HepG2 (cell line): ENCODE data around the gene CELF2. TPM values are rescaled to one million over a fixed set of nuclear protein-coding genes. Genes with fewer than 3 reads are reported as not detected.

Experiments
- ATAC-seq: fragments of 200-7000 bp; cut with Tn5 transposase; 3 replicates; pipeline ENCODE4 v1.9.1; 2020; ENCODE audit warnings: mild to moderate bottlenecking, moderate library complexity
- BruUV-seq: library from RNA; stranded (reverse); fragments of 400-500 nt; replicated peaks from 2 replicates; lab custom pipeline; 2021; lab: Mats Ljungman, UMichigan
- CTCF ChIA-PET: fragments of 300-600 bp; formaldehyde crosslinking; extraction: SDS; loops from one replicate; lab custom pipeline; 2021; ENCODE audit warnings: low total read pairs, inconsistent platforms, low intra/inter-chr PET ratio; lab: Yijun Ruan, JAX
- POLR2A ChIA-PET: fragments of 350-600 bp; sonication (Branson Sonifier 250); formaldehyde crosslinking; loops from one replicate; lab custom pipeline; 2020; ENCODE audit warnings: antibody characterized with exemption, inconsistent platforms; lab: Yijun Ruan, JAX
- DNase-seq: peaks from one replicate; pipeline ENCODE4 v3.0.0-alpha.2; 2015; ENCODE audit warnings: low spot score
- FAIRE-seq: peaks from 3 replicates; lab custom pipeline; 2011; peaks lifted over from hg19 to GRCh38; lab: Jason Lieb, UNC
- H2AFZ ChIP-seq: one replicate; pipeline ENCODE4 v1.6.1; 2011; ENCODE audit warnings: low read length, inconsistent platforms
- H3K27ac ChIP-seq: fragments of 300-600 bp; 3 replicates; pipeline ENCODE4 v1.8.0; 2011; ENCODE audit warnings: mixed run types, mild to moderate bottlenecking, mixed read lengths, low read length, inconsistent platforms; ENCODE audit not compliant: insufficient read depth; ENCODE audit errors: extremely low read length
- H3K27me3 ChIP-seq, 2 experiments: fragments of 200-600 bp in 1 of 2; 2 replicates in 1 of 2; 3 replicates in 1 of 2; pipeline versions ENCODE4 v1.6.0 to v1.8.0; 2011; ENCODE audit warnings: low read length in 2 of 2, mild to moderate bottlenecking in 2 of 2, moderate library complexity in 2 of 2, inconsistent platforms in 1 of 2; ENCODE audit not compliant: insufficient read depth in 2 of 2, control insufficient read depth in 1 of 2
- H3K36me3 ChIP-seq, 2 experiments: fragments of 200-600 bp in 1 of 2; replicated peaks in 1 of 2; 2 replicates in 1 of 2; 3 replicates in 1 of 2; pipeline versions ENCODE4 v1.5.1 to v1.8.0; 2011; ENCODE audit warnings: low read length in 2 of 2, inconsistent platforms in 1 of 2; ENCODE audit not compliant: insufficient read depth in 2 of 2, control insufficient read depth in 1 of 2
- H3K4me1 ChIP-seq: 2 replicates; pipeline ENCODE4 v1.5.1; 2012; ENCODE audit warnings: low read length, inconsistent platforms; ENCODE audit not compliant: insufficient read depth
- H3K4me2 ChIP-seq: 2 replicates; pipeline ENCODE4 v1.6.0; 2011; ENCODE audit warnings: low read depth, low read length, inconsistent platforms
- H3K4me3 ChIP-seq, 3 experiments: fragments of 200-600 bp in 1 of 3; sonication (generic), shearing (Covaris generic) in 1 of 3; replicated peaks in 1 of 3; 2 replicates each; pipeline ENCODE4 v1.5.1; 2011 to 2016; ENCODE audit warnings: low read length in 3 of 3, inconsistent platforms in 2 of 3, low read depth in 2 of 3, mild to moderate bottlenecking in 2 of 3, control low read depth in 1 of 3, mixed read lengths in 1 of 3; ENCODE audit not compliant: insufficient read depth in 1 of 3
- H3K79me2 ChIP-seq: one replicate; pipeline ENCODE4 v1.6.1; 2011; ENCODE audit warnings: low read length, inconsistent platforms; ENCODE audit not compliant: insufficient read depth
- H3K9ac ChIP-seq: 2 replicates; pipeline ENCODE4 v1.6.0; 2011; ENCODE audit warnings: mild to moderate bottlenecking, low read depth, low read length, inconsistent platforms; ENCODE audit not compliant: insufficient read depth
- H3K9me3 ChIP-seq: 2 replicates; pipeline ENCODE4 v1.5.1; 2012; ENCODE audit warnings: mild to moderate bottlenecking, low read length
- H4K20me1 ChIP-seq: 2 replicates; pipeline ENCODE4 v1.6.0; 2011; ENCODE audit warnings: inconsistent platforms, mild to moderate bottlenecking, low read length, moderate library complexity; ENCODE audit not compliant: insufficient read depth
- ETV6 ChIP-seq: sonication (generic); formaldehyde crosslinking; conservative IDR thresholded peaks from 2 replicates; pipeline ENCODE4 v1.4.0; 2020; ENCODE audit warnings: missing genetic modification reagents
- FOXO1 ChIP-seq: sonication (generic); formaldehyde crosslinking; IDR thresholded peaks from 2 replicates; pipeline ENCODE4 v1.4.0; 2020; ENCODE audit warnings: missing genetic modification reagents
- PRPF4 ChIP-seq: fragments of 200-400 bp; formaldehyde crosslinking; IDR thresholded peaks from 2 replicates; pipeline ENCODE4 v1.6.1; 2016; ENCODE audit warnings: low read length, low read depth; ENCODE audit not compliant: poor library complexity, severe bottlenecking
- WGBS: methylation state at CpG from one replicate; pipeline ENCODE4 v1.1.6; 2017; ENCODE audit warnings: low lambda C conversion rate; 5-methylcytosine and 5-hydroxymethylcytosine counted together
- in situ Hi-C: cut with HindIII; loops from 2 replicates; pipeline ENCODE4 v1.10.0; 2017; ENCODE audit warnings: low pct_unique_long_range_greater_than_20kb; ENCODE audit not compliant: extremely low pct_ligation_motif_present
- intact Hi-C: fragments of 100-400 bp; cut with micrococcal nuclease; formaldehyde crosslinking; loops from one replicate; pipeline ENCODE4 v1.10.0; 2022; ENCODE audit not compliant: unreplicated experiment
- polyA plus RNA-seq, 8 experiments: library from polyadenylated mRNA; depleted of rRNA in 3 of 8; stranded (reverse) in 7 of 8; unstranded in 1 of 8; fragments of >200 nt; fragmentation: Illumina TruSeq in 4 of 8; extraction: Trizol in 4 of 8; gene quantifications; 2 replicates each; pipeline versions ENCODE4 v1.2.1 to v1.2.3, GENCODE V29; 2011 to 2016; ENCODE audit warnings: low read depth in 4 of 8, missing spikeins in 1 of 8, mixed read lengths in 1 of 8; ENCODE audit not compliant: insufficient read depth in 1 of 8
- total RNA-seq, 5 experiments: library from RNA; depleted of rRNA; stranded (reverse); fragments of >200 nt; fragmentation: Illumina TruSeq; extraction: Trizol; gene quantifications; 2 replicates each; pipeline ENCODE4 v1.2.3, GENCODE V29; 2016; ENCODE audit warnings: low read depth in 1 of 5
- TF ChIP-seq, protein P1 (sequence below): sonication (generic); formaldehyde crosslinking; IDR thresholded peaks from 2 replicates; pipeline ENCODE4 v1.8.0; 2022; ENCODE audit warnings: missing genetic modification reagents, mild to moderate bottlenecking, borderline replicate concordance
- TF ChIP-seq, protein P2 (sequence below): sonication (generic); formaldehyde crosslinking; IDR thresholded peaks from 2 replicates; pipeline ENCODE4 v1.8.1; 2023; ENCODE audit warnings: mild to moderate bottlenecking, missing genetic modification reagents
- TF ChIP-seq, protein P3 (sequence below): sonication (generic); formaldehyde crosslinking; IDR thresholded peaks from 2 replicates; pipeline ENCODE4 v1.4.0; 2020; ENCODE audit warnings: missing genetic modification reagents

The CELF2 gene
- total and polyA plus RNA-seq, 2 of the 13 experiments (the other 11 are each of a cell fraction or from before 2014, with no cell fraction given): not detected

DNA sequence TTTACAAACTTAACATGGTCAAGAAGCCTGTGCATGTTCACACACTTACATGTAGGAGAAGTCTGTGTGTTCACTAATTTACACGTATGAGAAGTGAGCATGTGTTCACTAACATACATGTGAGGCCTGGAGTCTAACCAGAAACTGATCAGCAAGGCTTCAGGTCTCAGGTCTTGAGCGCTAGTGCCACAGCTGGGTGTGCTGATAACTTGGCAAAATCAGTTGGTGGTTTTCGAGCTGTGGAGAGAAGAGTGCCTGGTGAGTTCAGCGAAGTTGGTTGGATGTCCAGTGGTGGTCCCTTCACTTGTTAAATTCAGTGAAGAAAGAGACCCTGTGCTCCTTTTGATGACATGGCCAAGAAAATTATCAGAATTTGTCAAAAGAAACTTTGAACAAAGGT lies 98.7 kb downstream of the CELF2 start (continued):
- TF ChIP-seq, protein P1, sequence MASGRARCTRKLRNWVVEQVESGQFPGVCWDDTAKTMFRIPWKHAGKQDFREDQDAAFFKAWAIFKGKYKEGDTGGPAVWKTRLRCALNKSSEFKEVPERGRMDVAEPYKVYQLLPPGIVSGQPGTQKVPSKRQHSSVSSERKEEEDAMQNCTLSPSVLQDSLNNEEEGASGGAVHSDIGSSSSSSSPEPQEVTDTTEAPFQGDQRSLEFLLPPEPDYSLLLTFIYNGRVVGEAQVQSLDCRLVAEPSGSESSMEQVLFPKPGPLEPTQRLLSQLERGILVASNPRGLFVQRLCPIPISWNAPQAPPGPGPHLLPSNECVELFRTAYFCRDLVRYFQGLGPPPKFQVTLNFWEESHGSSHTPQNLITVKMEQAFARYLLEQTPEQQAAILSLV (CRISPR knock-in tag): no peak
- TF ChIP-seq, protein P2, sequence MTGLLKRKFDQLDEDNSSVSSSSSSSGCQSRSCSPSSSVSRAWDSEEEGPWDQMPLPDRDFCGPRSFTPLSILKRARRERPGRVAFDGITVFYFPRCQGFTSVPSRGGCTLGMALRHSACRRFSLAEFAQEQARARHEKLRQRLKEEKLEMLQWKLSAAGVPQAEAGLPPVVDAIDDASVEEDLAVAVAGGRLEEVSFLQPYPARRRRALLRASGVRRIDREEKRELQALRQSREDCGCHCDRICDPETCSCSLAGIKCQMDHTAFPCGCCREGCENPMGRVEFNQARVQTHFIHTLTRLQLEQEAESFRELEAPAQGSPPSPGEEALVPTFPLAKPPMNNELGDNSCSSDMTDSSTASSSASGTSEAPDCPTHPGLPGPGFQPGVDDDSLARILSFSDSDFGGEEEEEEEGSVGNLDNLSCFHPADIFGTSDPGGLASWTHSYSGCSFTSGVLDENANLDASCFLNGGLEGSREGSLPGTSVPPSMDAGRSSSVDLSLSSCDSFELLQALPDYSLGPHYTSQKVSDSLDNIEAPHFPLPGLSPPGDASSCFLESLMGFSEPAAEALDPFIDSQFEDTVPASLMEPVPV (CRISPR knock-in tag): no peak

DNA sequence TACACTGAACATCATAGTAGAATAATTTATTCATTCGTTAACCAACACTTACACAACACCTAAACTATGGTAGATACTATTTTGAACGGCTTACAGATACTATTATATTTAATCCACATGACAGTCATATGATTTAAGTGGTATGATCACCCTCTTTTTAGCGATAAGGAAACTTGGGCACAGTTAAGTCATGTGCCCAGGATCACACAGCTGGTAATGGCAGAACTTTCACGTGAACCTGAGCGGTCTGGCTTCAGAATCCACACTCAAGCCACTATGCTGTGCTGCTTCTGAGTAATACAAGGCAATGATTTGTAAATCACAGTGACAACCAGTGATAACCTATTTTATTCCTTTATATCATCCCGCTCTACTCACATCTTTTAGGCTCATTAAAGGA lies 99.1 kb downstream of the CELF2 start:
- Histone ChIP-seq H3K4me2 (no peak overlapping the region), H3K27ac (no peak overlapping the region), H3K4me1 (no peaks in the 10 kb centered on the region), H3K27me3 (peaks cover 0 to 4% of the 10 kb centered on the region in 2 experiments; a peak in 1 of 5 replicates), H3K36me3 (no peaks in the 10 kb centered on the region), H3K79me2 (no peaks in the 10 kb centered on the region), H4K20me1 (no peaks in the 10 kb centered on the region), H2AFZ (no peak overlapping the region), H3K4me3 (no peak overlapping the region), H3K9ac (no peak overlapping the region), H3K9me3 (no peaks in the 10 kb centered on the region)
- CTCF ChIA-PET: no interaction called here
- TF ChIP-seq, protein P3, sequence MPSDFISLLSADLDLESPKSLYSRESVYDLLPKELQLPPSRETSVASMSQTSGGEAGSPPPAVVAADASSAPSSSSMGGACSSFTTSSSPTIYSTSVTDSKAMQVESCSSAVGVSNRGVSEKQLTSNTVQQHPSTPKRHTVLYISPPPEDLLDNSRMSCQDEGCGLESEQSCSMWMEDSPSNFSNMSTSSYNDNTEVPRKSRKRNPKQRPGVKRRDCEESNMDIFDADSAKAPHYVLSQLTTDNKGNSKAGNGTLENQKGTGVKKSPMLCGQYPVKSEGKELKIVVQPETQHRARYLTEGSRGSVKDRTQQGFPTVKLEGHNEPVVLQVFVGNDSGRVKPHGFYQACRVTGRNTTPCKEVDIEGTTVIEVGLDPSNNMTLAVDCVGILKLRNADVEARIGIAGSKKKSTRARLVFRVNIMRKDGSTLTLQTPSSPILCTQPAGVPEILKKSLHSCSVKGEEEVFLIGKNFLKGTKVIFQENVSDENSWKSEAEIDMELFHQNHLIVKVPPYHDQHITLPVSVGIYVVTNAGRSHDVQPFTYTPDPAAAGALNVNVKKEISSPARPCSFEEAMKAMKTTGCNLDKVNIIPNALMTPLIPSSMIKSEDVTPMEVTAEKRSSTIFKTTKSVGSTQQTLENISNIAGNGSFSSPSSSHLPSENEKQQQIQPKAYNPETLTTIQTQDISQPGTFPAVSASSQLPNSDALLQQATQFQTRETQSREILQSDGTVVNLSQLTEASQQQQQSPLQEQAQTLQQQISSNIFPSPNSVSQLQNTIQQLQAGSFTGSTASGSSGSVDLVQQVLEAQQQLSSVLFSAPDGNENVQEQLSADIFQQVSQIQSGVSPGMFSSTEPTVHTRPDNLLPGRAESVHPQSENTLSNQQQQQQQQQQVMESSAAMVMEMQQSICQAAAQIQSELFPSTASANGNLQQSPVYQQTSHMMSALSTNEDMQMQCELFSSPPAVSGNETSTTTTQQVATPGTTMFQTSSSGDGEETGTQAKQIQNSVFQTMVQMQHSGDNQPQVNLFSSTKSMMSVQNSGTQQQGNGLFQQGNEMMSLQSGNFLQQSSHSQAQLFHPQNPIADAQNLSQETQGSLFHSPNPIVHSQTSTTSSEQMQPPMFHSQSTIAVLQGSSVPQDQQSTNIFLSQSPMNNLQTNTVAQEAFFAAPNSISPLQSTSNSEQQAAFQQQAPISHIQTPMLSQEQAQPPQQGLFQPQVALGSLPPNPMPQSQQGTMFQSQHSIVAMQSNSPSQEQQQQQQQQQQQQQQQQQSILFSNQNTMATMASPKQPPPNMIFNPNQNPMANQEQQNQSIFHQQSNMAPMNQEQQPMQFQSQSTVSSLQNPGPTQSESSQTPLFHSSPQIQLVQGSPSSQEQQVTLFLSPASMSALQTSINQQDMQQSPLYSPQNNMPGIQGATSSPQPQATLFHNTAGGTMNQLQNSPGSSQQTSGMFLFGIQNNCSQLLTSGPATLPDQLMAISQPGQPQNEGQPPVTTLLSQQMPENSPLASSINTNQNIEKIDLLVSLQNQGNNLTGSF (CRISPR knock-in tag): no peak
- TF ChIP-seq ETV6 (CRISPR knock-in tag) (no peak), PRPF4 (no peak), FOXO1 (CRISPR knock-in tag) (no peak)
- BruUV-seq: no TSS peak
- intact Hi-C loops: no loop called here
- ATAC-seq (no peak), FAIRE-seq (no peak), DNase-seq (no peak)
- in situ Hi-C loops: no loop called here
- WGBS: 9% methylated on average over 5 of the region's 6 CpGs
- POLR2A ChIA-PET: no interaction called here
